OCI-LY1 (cell line): Measurements from ENCODE around the gene TMEM240.

Experiments
- EZH2 ChIP-seq: fragments of 200-600 bp; sonication (generic), shearing (Covaris generic); IDR thresholded peaks from 2 replicates; pipeline ENCODE4 v1.8.0; 2017; ENCODE audit warnings: borderline replicate concordance, mixed run types, mild to moderate bottlenecking, antibody characterized with exemption, low read length, moderate library complexity, mixed read lengths
- TF ChIP-seq, protein P1 (sequence below): fragments of 200-600 bp; sonication (generic), shearing (Covaris generic); IDR thresholded peaks from 2 replicates; pipeline ENCODE4 v1.5.1; 2017; ENCODE audit warnings: mild to moderate bottlenecking, antibody characterized with exemption, low read length, moderate library complexity, mixed read lengths

DNA sequence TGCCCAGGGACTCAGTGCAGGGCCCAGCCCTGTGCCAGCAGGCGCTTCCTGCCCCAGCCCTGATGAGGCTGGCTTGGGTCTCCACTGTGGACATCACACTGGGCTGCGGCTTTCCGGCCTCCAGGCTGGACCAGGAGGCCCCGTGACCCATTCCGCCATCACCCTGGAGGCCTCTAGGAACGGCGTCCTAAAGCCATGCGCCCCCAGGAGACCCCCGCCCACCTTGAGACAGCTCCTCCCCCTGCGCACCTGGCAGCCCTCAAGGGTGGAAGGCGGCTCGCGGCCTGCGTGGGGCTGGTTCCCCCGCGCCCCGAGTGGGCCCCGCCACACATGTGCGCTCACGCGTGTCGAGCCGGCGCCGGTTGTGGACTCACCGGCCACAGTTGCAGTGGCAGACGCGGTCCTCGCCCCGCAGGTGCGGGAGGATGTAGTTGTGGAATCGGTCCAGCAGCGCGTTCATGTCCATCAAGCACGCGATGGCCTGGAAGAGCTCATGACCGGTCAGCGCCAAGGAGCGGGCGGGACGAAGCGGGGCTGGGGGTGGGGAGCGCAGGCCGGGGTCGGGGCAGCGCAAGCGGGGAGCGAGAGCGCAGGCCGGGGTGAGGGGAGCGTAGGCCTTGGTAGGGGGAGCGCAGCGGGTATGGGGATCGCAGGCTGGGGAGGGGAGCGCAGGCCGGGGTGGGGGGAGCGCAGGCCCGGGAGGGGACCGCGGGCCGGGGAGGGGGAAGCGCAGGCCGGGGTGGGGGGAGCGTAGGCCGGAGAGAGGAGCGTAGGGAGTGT lies 924 bp downstream of the TMEM240 start:
- TF ChIP-seq, protein P1, sequence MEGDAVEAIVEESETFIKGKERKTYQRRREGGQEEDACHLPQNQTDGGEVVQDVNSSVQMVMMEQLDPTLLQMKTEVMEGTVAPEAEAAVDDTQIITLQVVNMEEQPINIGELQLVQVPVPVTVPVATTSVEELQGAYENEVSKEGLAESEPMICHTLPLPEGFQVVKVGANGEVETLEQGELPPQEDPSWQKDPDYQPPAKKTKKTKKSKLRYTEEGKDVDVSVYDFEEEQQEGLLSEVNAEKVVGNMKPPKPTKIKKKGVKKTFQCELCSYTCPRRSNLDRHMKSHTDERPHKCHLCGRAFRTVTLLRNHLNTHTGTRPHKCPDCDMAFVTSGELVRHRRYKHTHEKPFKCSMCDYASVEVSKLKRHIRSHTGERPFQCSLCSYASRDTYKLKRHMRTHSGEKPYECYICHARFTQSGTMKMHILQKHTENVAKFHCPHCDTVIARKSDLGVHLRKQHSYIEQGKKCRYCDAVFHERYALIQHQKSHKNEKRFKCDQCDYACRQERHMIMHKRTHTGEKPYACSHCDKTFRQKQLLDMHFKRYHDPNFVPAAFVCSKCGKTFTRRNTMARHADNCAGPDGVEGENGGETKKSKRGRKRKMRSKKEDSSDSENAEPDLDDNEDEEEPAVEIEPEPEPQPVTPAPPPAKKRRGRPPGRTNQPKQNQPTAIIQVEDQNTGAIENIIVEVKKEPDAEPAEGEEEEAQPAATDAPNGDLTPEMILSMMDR, result no peak
- TF ChIP-seq EZH2, result no peak
